LNCAP (cell line): ENCODE results near the gene BTK.

Experiments used
- CTCF ChIP-seq: fragments of 450-650 bp; IDR thresholded peaks from 2 replicates; pipeline ENCODE4 v1.5.1; 2017; ENCODE audit warnings: mild to moderate bottlenecking

Gene BTK

GRCh38 chrX:101357166-101357795 lies 28.7 kb downstream of the BTK start:
- peak; percentile 29; the same call in 1 of the 2 replicates for TF ChIP-seq CTCF

GRCh38 chrX:101349193-101349562 lies 36.8 kb downstream of the BTK start:
- no peak for TF ChIP-seq CTCF

- TF ChIP-seq CTCF = no peak
These were observed 37.4 kb downstream of the BTK start, which contains the start of gene TIMM8A for GRCh38 chrX:101348452-101349192. Gene TIMM8A, minus strand, starts transcription at chrX:101348742. Its CDS starts 78 bp downstream, at chrX:101348664.

GRCh38 chrX:101347859-101348451 lies 38.0 kb downstream of the BTK start:
- no peak for TF ChIP-seq CTCF

GRCh38 chrX:101337776-101338271 lies 48.2 kb downstream of the BTK start:
- no peak for TF ChIP-seq CTCF

- TF ChIP-seq CTCF = no peak
These were observed 82.2 kb downstream of the BTK start for GRCh38 chrX:101303790-101304189.
